Calu3 (cell line): ENCODE results near the gene SYT8. TPM values are rescaled to one million over a fixed set of nuclear protein-coding genes. Genes with fewer than 3 reads are reported as not detected.

Source experiments
- BruUV-seq: library from RNA; stranded (reverse); fragments of 400-500 nt; replicated peaks from 2 replicates; lab custom pipeline; 2021; lab: Mats Ljungman, UMichigan
- CTCF ChIA-PET: fragments of 300-600 bp; sonication (Branson Sonifier 250); formaldehyde crosslinking; loops from one replicate; lab custom pipeline; 2022; ENCODE audit warnings: antibody characterized with exemption; lab: Charles Lee
- DNase-seq: peaks from one replicate; pipeline ENCODE4 v3.0.0; 2022
- H3K27ac Mint-ChIP-seq: one replicate; pipeline ENCODE4 v1.8.0; 2022; ENCODE audit warnings: mixed read lengths; ENCODE audit not compliant: unreplicated experiment
- H3K27me3 Mint-ChIP-seq: one replicate; pipeline ENCODE4 v1.8.0; 2022; ENCODE audit warnings: mixed read lengths; ENCODE audit not compliant: unreplicated experiment
- H3K36me3 Mint-ChIP-seq: one replicate; pipeline ENCODE4 v1.8.0; 2022; ENCODE audit warnings: mild to moderate bottlenecking, moderate library complexity, mixed read lengths; ENCODE audit not compliant: insufficient read depth, unreplicated experiment
- H3K4me1 Mint-ChIP-seq: one replicate; pipeline ENCODE4 v1.8.0; 2022; ENCODE audit warnings: mild to moderate bottlenecking, low read depth, mixed read lengths; ENCODE audit not compliant: unreplicated experiment
- H3K4me3 Mint-ChIP-seq: one replicate; pipeline ENCODE4 v1.8.0; 2022; ENCODE audit warnings: mild to moderate bottlenecking, low read depth, moderate library complexity, mixed read lengths; ENCODE audit not compliant: unreplicated experiment
- H3K9me3 Mint-ChIP-seq: one replicate; pipeline ENCODE4 v1.8.0; 2022; ENCODE audit warnings: low read depth, mixed read lengths; ENCODE audit not compliant: unreplicated experiment
- CTCF ChIP-seq: fragments of 200-600 bp; IDR thresholded peaks from one replicate; pipeline ENCODE4 v1.8.0; 2022; ENCODE audit warnings: antibody characterized with exemption; ENCODE audit not compliant: unreplicated experiment
- intact Hi-C: fragments of 100-400 bp; cut with micrococcal nuclease; formaldehyde crosslinking; loops from one replicate; pipeline ENCODE4 v1.10.0; 2022; ENCODE audit not compliant: unreplicated experiment
- total RNA-seq: library from RNA; stranded (reverse); gene quantifications from 2 replicates; pipeline ENCODE4 v1.2.3, GENCODE V29; 2022

Gene SYT8
- total RNA-seq, 1 experiment from 2014 or later, result 7.1 TPM

DNA sequence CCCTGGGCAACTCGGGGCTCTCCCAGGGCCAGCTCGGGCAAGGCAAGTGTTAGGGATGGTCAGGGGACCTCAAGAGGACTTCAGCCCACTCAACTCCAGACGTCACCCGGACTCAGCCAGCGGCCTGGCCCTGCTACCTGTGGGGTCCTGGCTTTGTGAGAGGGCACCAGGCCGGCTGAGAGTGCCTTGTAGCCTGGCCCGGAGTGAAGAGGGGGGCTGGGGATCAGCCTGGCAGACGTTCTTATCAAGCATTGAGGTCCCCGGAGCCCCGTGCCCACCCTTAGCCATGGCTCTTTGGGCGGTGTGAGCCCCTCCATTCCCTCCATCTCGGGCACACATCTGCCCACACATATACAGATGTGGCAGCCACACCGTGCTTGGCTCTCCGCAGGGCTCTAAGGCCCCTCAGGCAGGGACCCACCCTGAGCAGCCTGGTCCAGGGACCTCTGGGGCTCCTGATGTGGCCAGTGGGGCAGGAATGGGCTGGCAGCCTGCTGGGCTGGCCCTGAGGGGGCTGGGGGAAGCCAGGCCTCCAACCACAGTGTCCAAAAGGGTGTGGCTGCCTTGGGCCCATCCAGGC, 33.4 kb downstream of the SYT8 start:
- peaks cover 14% of the 10 kb centered on the region for H3K4me1 Mint-ChIP-seq
- TF ChIP-seq CTCF, result no peak
- H3K9me3 Mint-ChIP-seq, result no peaks in the 10 kb centered on the region
- no peak for DNase-seq
- H3K4me3 Mint-ChIP-seq, result no peak overlapping the region
- H3K36me3 Mint-ChIP-seq, result no peaks in the 10 kb centered on the region
- BruUV-seq, result no TSS peak
- no peak overlapping the region for H3K27ac Mint-ChIP-seq
- CTCF ChIA-PET, result no interaction called here
- peaks cover 50% of the 10 kb centered on the region for H3K27me3 Mint-ChIP-seq
- intact Hi-C loops, result no loop called here

DNA sequence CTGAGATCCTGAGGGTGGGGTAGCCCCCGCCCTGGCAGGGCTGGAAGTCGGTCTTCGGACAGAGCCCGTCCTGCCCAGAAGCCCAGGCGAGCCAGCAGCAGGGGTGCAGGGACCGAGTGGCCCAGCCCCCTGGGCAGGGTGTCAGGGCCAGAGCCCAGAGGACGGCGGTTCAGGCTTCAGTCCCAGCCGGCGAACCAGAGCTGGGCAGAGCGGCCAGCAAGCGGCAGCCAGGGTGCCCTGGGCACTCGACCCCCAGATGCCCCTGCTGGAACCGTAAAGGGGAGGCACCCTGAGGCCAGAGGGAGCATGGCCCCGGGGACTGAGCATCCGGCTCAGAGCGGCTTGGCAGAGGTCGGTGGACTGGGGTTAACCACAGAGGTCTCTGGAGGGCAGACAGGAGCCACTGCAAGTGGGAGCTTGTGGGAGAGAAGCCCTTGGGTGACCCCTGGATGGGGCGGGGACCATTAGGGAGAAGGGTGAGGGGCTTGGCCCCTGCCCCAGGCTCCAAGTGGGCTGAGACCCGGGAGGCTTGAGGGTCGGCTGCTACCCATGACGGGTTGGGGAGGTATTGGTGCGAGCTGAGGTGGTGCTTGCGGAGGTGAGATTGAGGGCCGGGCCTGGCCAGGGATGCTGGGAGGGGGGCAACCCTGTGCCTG, 34.0 kb downstream of the SYT8 start:
- Mint-ChIP-seq H3K36me3 (no peaks in the 10 kb centered on the region), H3K4me3 (no peak overlapping the region), H3K27me3 (peaks cover 57% of the 10 kb centered on the region), H3K4me1 (peaks cover 7% of the 10 kb centered on the region), H3K27ac (no peak overlapping the region), H3K9me3 (no peaks in the 10 kb centered on the region)
- intact Hi-C loops, result no loop called here
- no peak for TF ChIP-seq CTCF
- BruUV-seq, result no TSS peak
- CTCF ChIA-PET, result no interaction called here
- DNase-seq, result no peak

DNA sequence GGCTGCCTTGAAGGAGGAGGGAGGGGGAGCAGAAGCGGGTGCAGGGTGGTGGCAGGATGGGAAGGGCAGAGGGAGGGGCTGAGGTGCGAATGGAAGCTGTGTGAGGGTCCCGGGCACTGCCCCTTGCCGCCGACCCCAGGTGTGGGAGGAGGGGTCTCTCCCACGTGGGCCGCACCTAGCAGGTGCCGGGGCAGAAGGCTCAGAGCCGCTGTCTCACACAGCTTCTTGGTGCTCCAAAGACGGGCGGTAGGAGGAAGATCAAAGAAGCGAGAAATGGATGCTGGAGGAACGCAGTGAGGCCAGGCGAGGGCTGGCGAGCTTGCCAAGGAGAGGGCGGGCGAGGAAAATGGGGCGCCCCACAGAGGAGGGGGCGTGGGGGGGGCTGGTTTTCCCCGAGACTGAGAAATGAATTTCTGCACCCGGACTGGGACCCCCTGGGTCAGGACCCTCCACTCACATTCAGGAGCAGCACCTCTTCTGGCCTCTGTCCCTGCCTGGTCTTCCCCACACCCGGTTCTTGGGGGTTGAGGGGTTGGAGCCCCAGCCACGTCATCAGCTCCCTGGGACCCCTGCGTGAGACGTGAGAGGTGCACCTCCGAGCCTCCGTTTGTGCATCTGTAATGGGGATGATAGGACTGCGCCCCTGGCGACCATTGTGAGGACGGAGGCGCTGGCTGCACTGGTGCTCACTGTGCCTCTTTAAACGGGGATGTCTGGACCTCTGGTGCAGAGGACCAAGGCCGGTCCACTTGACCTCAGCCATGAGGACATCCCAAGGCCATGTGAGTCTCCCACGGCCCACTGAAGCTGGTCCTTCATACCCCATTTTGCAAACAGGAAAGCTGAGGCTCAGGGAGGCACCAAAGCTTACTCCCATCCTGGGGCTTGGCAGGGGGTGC, 34.9 kb downstream of the SYT8 start:
- CTCF ChIA-PET, result interaction anchor here (1.6 kb wide), 1 partner anchor 282 kb away, joined by 4 read pairs; no protein-coding TSS in a partner anchor
- H3K36me3 Mint-ChIP-seq, result no peaks in the 10 kb centered on the region
- H3K9me3 Mint-ChIP-seq, result no peaks in the 10 kb centered on the region
- intact Hi-C loops, result loop anchor here (5.0 kb wide), 1 partner anchor 32 kb away; the partner anchor contains the start of gene TNNI2
- H3K4me3 Mint-ChIP-seq, result no peak overlapping the region
- DNase-seq, result no peak
- TF ChIP-seq CTCF, result no peak
- no TSS peak for BruUV-seq
- no peak overlapping the region for H3K27ac Mint-ChIP-seq
- no peaks in the 10 kb centered on the region for H3K4me1 Mint-ChIP-seq
- peaks cover 60% of the 10 kb centered on the region for H3K27me3 Mint-ChIP-seq

GRCh38 chr11:1870326-1870696, 35.5 kb downstream of the SYT8 start:
- intact Hi-C loops, result loop anchor here (5.0 kb wide), 1 partner anchor 33 kb away; the partner anchor contains the start of gene TNNI2
- Mint-ChIP-seq H3K27ac (no peak overlapping the region), H3K36me3 (no peaks in the 10 kb centered on the region), H3K9me3 (no peaks in the 10 kb centered on the region), H3K4me1 (no peaks in the 10 kb centered on the region), H3K27me3 (peaks cover 60% of the 10 kb centered on the region), H3K4me3 (no peak overlapping the region)
- CTCF ChIA-PET, result interaction anchor here (1.6 kb wide), 1 partner anchor 281 kb away, joined by 4 read pairs; no protein-coding TSS in a partner anchor
- TF ChIP-seq CTCF, result no peak
- no peak for DNase-seq
- no TSS peak for BruUV-seq
